ENCODE results near the gene TTF1. TPM values are rescaled to one million over a fixed set of nuclear protein-coding genes. Genes with fewer than 3 reads are reported as not detected.

The TTF1 gene
- total and polyA plus RNA-seq, 10 of the 15 experiments (the other 5 are each of a cell fraction or from before 2014, with no cell fraction given) = 11.3 to 25.5 (median 16.0) TPM

DNA sequence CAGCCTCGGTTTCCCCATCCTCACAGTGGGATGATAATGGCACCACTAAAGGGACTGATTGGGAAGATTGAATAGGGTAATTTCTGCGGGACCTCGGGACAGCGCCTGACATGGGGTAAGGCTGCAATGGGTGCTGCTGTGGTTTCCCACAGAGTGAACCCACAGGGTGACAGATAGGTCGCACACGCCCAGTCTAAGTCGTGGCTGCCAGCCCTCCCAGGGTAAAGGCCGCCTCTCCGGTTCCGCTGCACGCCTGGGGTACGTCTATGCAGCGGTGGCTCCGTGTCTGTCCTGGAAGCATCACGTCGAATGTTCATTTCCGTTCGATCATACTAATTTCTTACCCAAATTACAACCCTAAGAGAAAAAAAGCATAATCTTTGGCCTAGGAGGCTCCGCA is 4.0 kb upstream of the TTF1 start (continued):
- TF ChIP-seq RAD51 (IDR thresholded peaks at IDR 0.05) = no peak
- TF ChIP-seq SMAD1 (IDR thresholded peaks at IDR 0.05; ENCODE audit: low read depth, partially characterized antibody) = no peak
- no peak for TF ChIP-seq MXI1 (IDR thresholded peaks at IDR 0.05; ENCODE audit: low read depth, low read length)
- TF ChIP-seq HCFC1 (IDR thresholded peaks at IDR 0.05; ENCODE audit: low read length) = no peak

DNA sequence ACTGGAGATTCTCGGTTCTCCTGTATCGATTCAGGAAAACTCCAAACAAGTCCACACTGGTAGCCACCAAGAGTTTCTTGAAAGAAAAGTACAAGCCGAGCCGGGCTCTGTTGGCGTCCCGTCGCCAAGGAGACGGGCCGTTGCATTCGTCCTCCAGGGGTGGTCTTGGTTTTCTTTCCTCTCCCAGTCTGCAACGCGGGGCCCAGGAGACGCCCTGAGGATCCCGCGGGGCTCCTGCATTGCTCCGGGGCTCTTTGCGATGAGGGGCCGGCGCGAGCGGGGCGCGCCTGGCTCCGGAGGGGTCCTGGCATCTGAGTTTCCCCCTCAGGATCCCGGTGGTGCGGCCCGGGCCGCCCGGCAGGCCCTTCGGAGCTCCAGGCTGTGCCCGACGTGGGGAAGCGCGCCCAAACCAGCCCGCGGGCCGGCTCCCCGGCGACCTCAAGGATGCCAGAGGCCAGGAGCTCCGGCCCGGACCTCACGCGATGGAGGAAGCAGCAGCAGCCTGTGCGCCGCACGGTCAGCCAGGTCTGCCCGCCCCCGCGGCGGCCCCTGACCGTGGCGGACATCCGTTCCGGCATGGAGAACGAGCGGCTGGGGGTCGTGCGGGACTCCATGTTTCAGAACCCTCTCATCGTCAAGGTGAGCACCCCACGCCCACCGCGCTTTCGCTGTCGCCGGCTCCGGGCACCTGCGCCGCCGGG is 3.3 kb upstream of the TTF1 start, which contains the start of gene CFAP77:
CFAP77 (plus strand) TSS at position 384 of the 701 bp plus-strand sequence; CDS start at position 445, 61 bp downstream.
- WGBS (ENCODE audit: insufficient coverage, insufficient replicate concordance, low lambda C conversion rate, missing lambda C conversion rate) = 2% methylated on average over 40 of the region's 69 CpGs
- no peak within 1 kb of the TSS for H3K9ac ChIP-seq (ENCODE audit: control insufficient read depth, insufficient read depth, low read length)
- H3K36me3 ChIP-seq (ENCODE audit: control insufficient read depth in 2 of 2, insufficient read depth in 2 of 2, low read length in 1 of 2) = no peaks in the 10 kb centered on the region
- intact Hi-C loops (cut with micrococcal nuclease; ENCODE audit: unreplicated experiment) (loop anchor here (2.0 to 10.0 kb wide), 3 partner anchors 97 to 391 kb away; no protein-coding TSS in a partner anchor), in situ Hi-C loops (cut with MboI) (loop anchor here (5.0 kb wide), 1 partner anchor 167 kb away; no protein-coding TSS in a partner anchor)
- ChIA-PET RAD21 (ENCODE audit: unreplicated experiment) (interaction anchor here (0.6 to 0.7 kb wide), 2 partner anchors 98 to 911 kb away, joined by 3 read pairs; no protein-coding TSS in a partner anchor), CTCF (no interaction called here), POLR2A (interaction anchor here (0.6 kb wide), 1 partner anchor 10 kb away, joined by 6 read pairs; no protein-coding TSS in a partner anchor), SMC1A (ENCODE audit: uncharacterized antibody, unreplicated experiment) (interaction anchor here (1.0 kb wide), 1 partner anchor 59 kb away, joined by 4 read pairs; no protein-coding TSS in a partner anchor)
- H3K9me3 ChIP-seq (replicated peaks; ENCODE audit: control insufficient read depth, insufficient read depth, low read length) = no peaks in the 10 kb centered on the region
- H3K4me3 ChIP-seq = peak within 1 kb of the TSS; percentile 29; the same call in 1 of the 2 replicates
- no TSS peak for BruUV-seq (replicated peaks)
- H3K79me2 ChIP-seq (ENCODE audit: control insufficient read depth, insufficient read depth, low read length) = peaks cover 12% of the 10 kb centered on the region
- H3K27me3 ChIP-seq (replicated peaks in 1 of 2; ENCODE audit: control insufficient read depth in 2 of 2, insufficient read depth in 2 of 2, low read length in 1 of 2) = peaks cover 0 to 18% of the 10 kb centered on the region in 2 experiments; a peak in 2 of 4 replicates
- H2AFZ ChIP-seq (ENCODE audit: control insufficient read depth, low read depth, low read length) = peak within 1 kb of the TSS; percentile 77
- H4K20me1 ChIP-seq (ENCODE audit: control insufficient read depth, insufficient read depth) = no peaks in the 10 kb centered on the region
- H3K4me2 ChIP-seq (ENCODE audit: control insufficient read depth, insufficient read depth) = peak within 1 kb of the TSS; percentile 80
- no peak within 1 kb of the TSS for H3K27ac ChIP-seq (ENCODE audit: control insufficient read depth, insufficient read depth)
- FAIRE-seq (no peak), DNase-seq (ENCODE audit: low read depth, low spot score) (no peak), ATAC-seq (peak; percentile 53)
- peaks cover 17% of the 10 kb centered on the region for H3K4me1 ChIP-seq (ENCODE audit: control insufficient read depth, insufficient read depth, low read length)
- TF ChIP-seq BMI1 (IDR thresholded peaks at IDR 0.05; ENCODE audit: borderline replicate concordance) (peak; percentile 92), BHLHE40 (IDR thresholded peaks at IDR 0.05; ENCODE audit: borderline replicate concordance in 1 of 2, low read depth in 2 of 2, low read length in 1 of 2) (peak; percentile 90 to 95), CREM (IDR thresholded peaks at IDR 0.05; ENCODE audit: low read depth) (no peak), GATAD2B (conservative IDR thresholded peaks at IDR 0.05; ENCODE audit: low read depth) (0 out of 2 replicates have a peak, but pooled peaks have one; percentile 26), SUZ12 (IDR thresholded peaks at IDR 0.05; ENCODE audit: unreplicated experiment) (peak; percentile 85), DPF2 (IDR thresholded peaks at IDR 0.05) (0 out of 2 replicates have a peak, but pooled peaks have one; percentile 17), ASH2L (IDR thresholded peaks at IDR 0.05; ENCODE audit: borderline replicate concordance, low read depth) (no peak), CHD1 (IDR thresholded peaks at IDR 0.05; ENCODE audit: low read depth, low read length) (peak; percentile 96), PAX8 (IDR thresholded peaks at IDR 0.05) (no peak), RCOR1 (conservative IDR thresholded peaks at IDR 0.05; ENCODE audit: low read depth, low read length) (no peak), ATF7 (IDR thresholded peaks at IDR 0.05; ENCODE audit: low read depth) (peak; percentile 97), CHD2 (IDR thresholded peaks at IDR 0.05; ENCODE audit: borderline replicate concordance, low read depth, low read length) (no peak), RB1 (IDR thresholded peaks at IDR 0.05; ENCODE audit: borderline replicate concordance) (no peak), ZNF207 (IDR thresholded peaks at IDR 0.05; ENCODE audit: borderline replicate concordance) (0 out of 2 replicates have a peak, but pooled peaks have one; percentile 59), NFIC (IDR thresholded peaks at IDR 0.05; ENCODE audit: low read depth, low read length) (no peak), ZZZ3 (IDR thresholded peaks at IDR 0.05; ENCODE audit: control insufficient read depth, insufficient read length, low read depth) (no peak)
- TF ChIP-seq, protein P1, sequence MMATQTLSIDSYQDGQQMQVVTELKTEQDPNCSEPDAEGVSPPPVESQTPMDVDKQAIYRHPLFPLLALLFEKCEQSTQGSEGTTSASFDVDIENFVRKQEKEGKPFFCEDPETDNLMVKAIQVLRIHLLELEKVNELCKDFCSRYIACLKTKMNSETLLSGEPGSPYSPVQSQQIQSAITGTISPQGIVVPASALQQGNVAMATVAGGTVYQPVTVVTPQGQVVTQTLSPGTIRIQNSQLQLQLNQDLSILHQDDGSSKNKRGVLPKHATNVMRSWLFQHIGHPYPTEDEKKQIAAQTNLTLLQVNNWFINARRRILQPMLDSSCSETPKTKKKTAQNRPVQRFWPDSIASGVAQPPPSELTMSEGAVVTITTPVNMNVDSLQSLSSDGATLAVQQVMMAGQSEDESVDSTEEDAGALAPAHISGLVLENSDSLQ (IDR thresholded peaks at IDR 0.05) = no peak

Data from GM12878 (cell line).